Mesenchymal stem cell (in vitro differentiated cells and primary cell): ENCODE results near the gene ZNRF4.

Source experiments
- DNase-seq: peaks from one replicate; pipeline ENCODE4 v3.0.0-alpha.2; 2013
- H2AFZ ChIP-seq: one replicate; pipeline ENCODE4 v1.6.1; 2013; ENCODE audit warnings: low read depth, mild to moderate bottlenecking, control low read depth, inconsistent platforms, low read length, moderate library complexity
- H2AK5ac ChIP-seq: 2 replicates; pipeline ENCODE4 v1.6.1; 2013; ENCODE audit warnings: low read length, moderate library complexity, mild to moderate bottlenecking, inconsistent platforms; ENCODE audit not compliant: severe bottlenecking
- H2BK120ac ChIP-seq: one replicate; pipeline ENCODE4 v1.6.1; 2013; ENCODE audit warnings: low read depth, mild to moderate bottlenecking, inconsistent platforms, low read length, moderate library complexity
- H2BK12ac ChIP-seq, 2 experiments: one replicate each; pipeline ENCODE4 v1.6.1; 2013; ENCODE audit warnings: inconsistent platforms in 2 of 2, low read length in 2 of 2, mild to moderate bottlenecking in 2 of 2, moderate library complexity in 2 of 2, control low read depth in 1 of 2
- H2BK15ac ChIP-seq: one replicate; pipeline ENCODE4 v1.6.1; 2013; ENCODE audit warnings: mild to moderate bottlenecking, low read depth, inconsistent platforms; ENCODE audit not compliant: poor library complexity, severe bottlenecking
- H2BK5ac ChIP-seq: 2 replicates; pipeline ENCODE4 v1.6.1; 2013; ENCODE audit warnings: low read depth, mild to moderate bottlenecking, low read length, control low read depth, inconsistent platforms; ENCODE audit not compliant: poor library complexity, severe bottlenecking
- H3K14ac ChIP-seq, 2 experiments: one replicate each; pipeline ENCODE4 v1.6.1; 2013; ENCODE audit warnings: inconsistent platforms in 2 of 2, low read length in 2 of 2, control low read depth in 1 of 2, mild to moderate bottlenecking in 1 of 2, moderate library complexity in 1 of 2
- H3K18ac ChIP-seq, 2 experiments: one replicate each; pipeline ENCODE4 v1.6.1; 2013; ENCODE audit warnings: inconsistent platforms in 2 of 2, low read length in 2 of 2, control low read depth in 1 of 2, low read depth in 1 of 2, mild to moderate bottlenecking in 1 of 2
- H3K23ac ChIP-seq, 2 experiments: one replicate each; pipeline ENCODE4 v1.6.1; 2013; ENCODE audit warnings: inconsistent platforms in 2 of 2, low read length in 2 of 2, mild to moderate bottlenecking in 2 of 2, moderate library complexity in 2 of 2, control low read depth in 1 of 2
- H3K27ac ChIP-seq: 2 replicates; pipeline ENCODE4 v1.5.1; 2013; ENCODE audit warnings: mild to moderate bottlenecking, moderate library complexity, low read length, control low read depth, inconsistent platforms; ENCODE audit not compliant: poor library complexity, severe bottlenecking
- H3K27me3 ChIP-seq, 2 experiments: 2 replicates each; pipeline versions ENCODE4 v1.6.1 to v1.7.0; 2013; ENCODE audit warnings: low read length in 2 of 2, mild to moderate bottlenecking in 2 of 2, moderate library complexity in 2 of 2, control low read depth in 1 of 2, inconsistent platforms in 1 of 2; ENCODE audit not compliant: control insufficient read depth in 1 of 2, insufficient read depth in 1 of 2
- H3K36me3 ChIP-seq, 2 experiments: 2 replicates each; pipeline versions ENCODE4 v1.6.1 to v1.7.0; 2013; ENCODE audit warnings: low read length in 2 of 2, control low read depth in 1 of 2, inconsistent platforms in 1 of 2, low read depth in 1 of 2, mild to moderate bottlenecking in 1 of 2; ENCODE audit not compliant: insufficient read depth in 2 of 2, control insufficient read depth in 1 of 2
- H3K4ac ChIP-seq, 2 experiments: one replicate each; pipeline ENCODE4 v1.6.1; 2013; ENCODE audit warnings: inconsistent platforms in 2 of 2, low read length in 2 of 2, mild to moderate bottlenecking in 2 of 2, moderate library complexity in 2 of 2, control low read depth in 1 of 2, low read depth in 1 of 2
- H3K4me1 ChIP-seq: 2 replicates; pipeline ENCODE4 v1.6.1; 2013; ENCODE audit warnings: low read depth, low read length, control low read depth; ENCODE audit not compliant: control insufficient read depth, insufficient read depth
- H3K4me2 ChIP-seq: 2 replicates; pipeline ENCODE4 v1.6.1; 2013; ENCODE audit warnings: low read length, mild to moderate bottlenecking, inconsistent platforms; ENCODE audit not compliant: poor library complexity, severe bottlenecking
- H3K4me3 ChIP-seq, 2 experiments: 2 replicates each; pipeline versions ENCODE4 v1.5.1 to v1.7.0; 2013; ENCODE audit warnings: low read length in 2 of 2, mild to moderate bottlenecking in 2 of 2, control low read depth in 1 of 2, low read depth in 1 of 2; ENCODE audit not compliant: insufficient read depth in 1 of 2
- H3K79me1 ChIP-seq: replicated peaks from 2 replicates; pipeline ENCODE4 v1.6.1; 2013; ENCODE audit warnings: mild to moderate bottlenecking, control low read depth, low read length, inconsistent platforms; ENCODE audit not compliant: poor library complexity, severe bottlenecking
- H3K9ac ChIP-seq: 2 replicates; pipeline ENCODE4 v1.7.0; 2013; ENCODE audit warnings: mild to moderate bottlenecking, low read length, moderate library complexity
- H3K9me3 ChIP-seq: 2 replicates; pipeline ENCODE4 v1.7.0; 2013; ENCODE audit warnings: mild to moderate bottlenecking, low read length; ENCODE audit not compliant: control insufficient read depth
- H4K8ac ChIP-seq: one replicate; pipeline ENCODE4 v1.6.1; 2013; ENCODE audit warnings: inconsistent platforms, mild to moderate bottlenecking, low read length, moderate library complexity
- H4K91ac ChIP-seq: one replicate; pipeline ENCODE4 v1.6.1; 2013; ENCODE audit warnings: mild to moderate bottlenecking, low read length, inconsistent platforms
- WGBS: methylation state at CpG from one replicate; pipeline ENCODE4 v1.1.7; 2013; ENCODE audit warnings: mixed read lengths; 5-methylcytosine and 5-hydroxymethylcytosine counted together

Gene ZNRF4

GRCh38 chr19:5463959-5464358 lies 8.7 kb downstream of the ZNRF4 start:
- no peak overlapping the region for H2AK5ac ChIP-seq
- H3K23ac ChIP-seq: no peak overlapping the region
- H4K91ac ChIP-seq: no peak overlapping the region
- H2BK15ac ChIP-seq: no peak overlapping the region
- no peak overlapping the region for H3K4me2 ChIP-seq
- H3K36me3 ChIP-seq: no peaks in the 10 kb centered on the region
- no peak overlapping the region for H2BK120ac ChIP-seq
- no peak overlapping the region for H3K9ac ChIP-seq
- no peak overlapping the region for H3K4ac ChIP-seq
- H3K4me3 ChIP-seq: no peak overlapping the region
- 85% methylated on average over 2 of the region's 3 CpGs for WGBS
- no peak overlapping the region for H3K14ac ChIP-seq
- no peaks in the 10 kb centered on the region for H3K4me1 ChIP-seq
- H3K79me1 ChIP-seq: no peaks in the 10 kb centered on the region
- H2BK5ac ChIP-seq: no peak overlapping the region
- no peaks in the 10 kb centered on the region for H3K9me3 ChIP-seq
- H3K27ac ChIP-seq: no peak overlapping the region
- no peak overlapping the region for H2AFZ ChIP-seq
- H2BK12ac ChIP-seq: no peak overlapping the region
- peaks cover 4 to 49% of the 10 kb centered on the region in 2 experiments for H3K27me3 ChIP-seq
- DNase-seq: no peak
- H3K18ac ChIP-seq: no peak overlapping the region
- no peak overlapping the region for H4K8ac ChIP-seq

- no peak overlapping the region for H3K18ac ChIP-seq
- H3K9me3 ChIP-seq: no peaks in the 10 kb centered on the region
- no peaks in the 10 kb centered on the region for H3K36me3 ChIP-seq
- no peak overlapping the region for H4K8ac ChIP-seq
- no peak overlapping the region for H3K27ac ChIP-seq
- H3K4ac ChIP-seq: no peak overlapping the region
- no peaks in the 10 kb centered on the region for H3K4me1 ChIP-seq
- H4K91ac ChIP-seq: no peak overlapping the region
- no peak for DNase-seq
- H2BK5ac ChIP-seq: no peak overlapping the region
- no peak overlapping the region for H3K4me2 ChIP-seq
- H2BK15ac ChIP-seq: no peak overlapping the region
- H2BK120ac ChIP-seq: no peak overlapping the region
- no peak overlapping the region for H3K14ac ChIP-seq
- no peak overlapping the region for H2BK12ac ChIP-seq
- H3K4me3 ChIP-seq: no peak overlapping the region
- no peak overlapping the region for H2AFZ ChIP-seq
- no peak overlapping the region for H2AK5ac ChIP-seq
- no peaks in the 10 kb centered on the region for H3K79me1 ChIP-seq
- H3K9ac ChIP-seq: no peak overlapping the region
- H3K23ac ChIP-seq: no peak overlapping the region
- H3K27me3 ChIP-seq: peaks cover 4 to 55% of the 10 kb centered on the region in 2 experiments
- 66% methylated on average over 4 of the region's 7 CpGs for WGBS
These were observed 10.9 kb downstream of the ZNRF4 start for GRCh38 chr19:5466072-5466471.

GRCh38 chr19:5466814-5467291 lies 11.6 kb downstream of the ZNRF4 start:
- Histone ChIP-seq H3K9me3 (no peaks in the 10 kb centered on the region), H4K8ac (no peak overlapping the region), H2BK15ac (no peak overlapping the region), H3K4me1 (no peaks in the 10 kb centered on the region), H2AK5ac (no peak overlapping the region), H3K36me3 (no peaks in the 10 kb centered on the region), H2BK12ac (no peak overlapping the region), H3K4me2 (no peak overlapping the region), H3K27me3 (peaks cover 4 to 53% of the 10 kb centered on the region in 2 experiments), H3K79me1 (no peaks in the 10 kb centered on the region), H3K27ac (no peak overlapping the region), H2AFZ (no peak overlapping the region), H3K9ac (no peak overlapping the region), H3K4ac (no peak overlapping the region), H3K23ac (no peak overlapping the region), H3K4me3 (no peak overlapping the region), H4K91ac (no peak overlapping the region), H2BK120ac (no peak overlapping the region), H3K18ac (no peak overlapping the region), H2BK5ac (no peak overlapping the region), H3K14ac (no peak overlapping the region)
- WGBS: 80% methylated on average over 12 of the region's 12 CpGs
- DNase-seq: no peak

GRCh38 chr19:5470264-5470671 lies 15.1 kb downstream of the ZNRF4 start:
- H2AK5ac ChIP-seq: no peak overlapping the region
- H3K79me1 ChIP-seq: no peaks in the 10 kb centered on the region
- H3K9me3 ChIP-seq: no peaks in the 10 kb centered on the region
- H3K36me3 ChIP-seq: no peaks in the 10 kb centered on the region
- no peak overlapping the region for H3K23ac ChIP-seq
- no peak overlapping the region for H2BK15ac ChIP-seq
- no peaks in the 10 kb centered on the region for H3K4me1 ChIP-seq
- no peak overlapping the region for H2BK120ac ChIP-seq
- H3K18ac ChIP-seq: no peak overlapping the region
- H2BK12ac ChIP-seq: no peak overlapping the region
- no peak overlapping the region for H3K14ac ChIP-seq
- no peak overlapping the region for H4K91ac ChIP-seq
- H2AFZ ChIP-seq: no peak overlapping the region
- no peak overlapping the region for H3K27ac ChIP-seq
- WGBS: 77% methylated on average over 12 of the region's 12 CpGs
- H3K4me2 ChIP-seq: no peak overlapping the region
- H2BK5ac ChIP-seq: no peak overlapping the region
- no peak overlapping the region for H3K9ac ChIP-seq
- DNase-seq: no peak
- peaks cover 4 to 58% of the 10 kb centered on the region in 2 experiments for H3K27me3 ChIP-seq
- no peak overlapping the region for H4K8ac ChIP-seq
- no peak overlapping the region for H3K4me3 ChIP-seq
- no peak overlapping the region for H3K4ac ChIP-seq
